Rectal smooth muscle tissue (tissue), 1 donor: Measurements from ENCODE around the gene VTCN1.

ENCODE experiments used
- H3K27ac ChIP-seq: one replicate; pipeline ENCODE4 v1.7.0; 2013; ENCODE audit warnings: low read depth, low read length, inconsistent platforms
- H3K27me3 ChIP-seq: one replicate; pipeline ENCODE4 v1.7.0; 2013; ENCODE audit warnings: low read length; ENCODE audit not compliant: control insufficient read depth, insufficient read depth
- H3K36me3 ChIP-seq: one replicate; pipeline ENCODE4 v1.7.0; 2013; ENCODE audit warnings: low read length; ENCODE audit not compliant: control insufficient read depth, insufficient read depth
- H3K4me1 ChIP-seq: one replicate; pipeline ENCODE4 v1.7.0; 2013; ENCODE audit warnings: low read length; ENCODE audit not compliant: control insufficient read depth, insufficient read depth
- H3K4me3 ChIP-seq: one replicate; pipeline ENCODE4 v1.7.0; 2013; ENCODE audit warnings: low read length
- H3K9ac ChIP-seq: one replicate; pipeline ENCODE4 v1.7.0; 2013; ENCODE audit warnings: low read length

The VTCN1 gene

DNA sequence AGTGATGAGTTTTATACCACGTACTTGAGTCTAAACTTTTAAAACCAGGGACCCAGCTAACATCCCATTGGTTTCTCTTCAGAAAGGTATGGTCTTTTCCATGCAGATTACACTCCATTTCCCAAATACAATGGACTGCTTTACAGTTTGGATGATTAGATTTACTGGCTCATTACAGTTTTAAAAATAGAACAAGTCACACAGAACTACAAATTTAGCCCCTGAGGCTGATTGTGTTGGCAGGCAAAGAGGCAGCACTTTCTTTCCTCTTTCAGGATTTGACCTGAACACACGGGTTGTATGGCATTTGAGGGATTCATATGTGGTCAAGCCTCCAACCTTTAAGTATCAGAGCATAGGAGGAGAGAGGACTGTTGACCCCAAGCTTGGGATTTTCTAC, 21.8 kb upstream of the VTCN1 start:
- Histone ChIP-seq H3K4me1 (peaks cover 5% of the 10 kb centered on the region), H3K27ac (no peak overlapping the region), H3K36me3 (no peaks in the 10 kb centered on the region), H3K9ac (no peak overlapping the region), H3K27me3 (no peaks in the 10 kb centered on the region), H3K4me3 (no peak overlapping the region)

- no peaks in the 10 kb centered on the region for H3K27me3 ChIP-seq
- H3K36me3 ChIP-seq = no peaks in the 10 kb centered on the region
- H3K27ac ChIP-seq = no peak overlapping the region
- no peak overlapping the region for H3K9ac ChIP-seq
- H3K4me3 ChIP-seq = no peak overlapping the region
- peaks cover 5% of the 10 kb centered on the region for H3K4me1 ChIP-seq
These were observed 21.1 kb upstream of the VTCN1 start for GRCh38 chr1:117231748-117232373.

- Histone ChIP-seq H3K4me1 (peaks cover 5% of the 10 kb centered on the region), H3K27me3 (no peaks in the 10 kb centered on the region), H3K27ac (no peak overlapping the region), H3K36me3 (no peaks in the 10 kb centered on the region), H3K9ac (no peak overlapping the region), H3K4me3 (no peak overlapping the region)
These were observed 20.6 kb upstream of the VTCN1 start for GRCh38 chr1:117231312-117231711.

- Histone ChIP-seq H3K4me3 (no peak overlapping the region), H3K36me3 (no peaks in the 10 kb centered on the region), H3K27me3 (no peaks in the 10 kb centered on the region), H3K27ac (no peak overlapping the region), H3K9ac (no peak overlapping the region), H3K4me1 (peaks cover 5% of the 10 kb centered on the region)
These were observed 18.5 kb upstream of the VTCN1 start for GRCh38 chr1:117229217-117229616.

- H3K4me3 ChIP-seq = no peak overlapping the region
- no peak overlapping the region for H3K27ac ChIP-seq
These were observed 15.2 kb upstream of the VTCN1 start for GRCh38 chr1:117225931-117226330.

GRCh38 chr1:117216718-117217117, 6.0 kb upstream of the VTCN1 start:
- Histone ChIP-seq H3K36me3 (no peaks in the 10 kb centered on the region), H3K27me3 (no peaks in the 10 kb centered on the region), H3K9ac (no peak overlapping the region), H3K27ac (no peak overlapping the region), H3K4me3 (no peak overlapping the region), H3K4me1 (no peaks in the 10 kb centered on the region)

More at GRCh38 chr1:117225931-117226330, 15.2 kb upstream of the VTCN1 start:
- Histone ChIP-seq H3K4me1 (no peaks in the 10 kb centered on the region), H3K36me3 (no peaks in the 10 kb centered on the region), H3K9ac (no peak overlapping the region), H3K27me3 (no peaks in the 10 kb centered on the region)

GRCh38 chr1:117215733-117216462, 5.2 kb upstream of the VTCN1 start:
- Histone ChIP-seq H3K9ac (no peak overlapping the region), H3K27me3 (no peaks in the 10 kb centered on the region), H3K4me3 (no peak overlapping the region), H3K36me3 (no peaks in the 10 kb centered on the region), H3K27ac (no peak overlapping the region), H3K4me1 (no peaks in the 10 kb centered on the region)

DNA sequence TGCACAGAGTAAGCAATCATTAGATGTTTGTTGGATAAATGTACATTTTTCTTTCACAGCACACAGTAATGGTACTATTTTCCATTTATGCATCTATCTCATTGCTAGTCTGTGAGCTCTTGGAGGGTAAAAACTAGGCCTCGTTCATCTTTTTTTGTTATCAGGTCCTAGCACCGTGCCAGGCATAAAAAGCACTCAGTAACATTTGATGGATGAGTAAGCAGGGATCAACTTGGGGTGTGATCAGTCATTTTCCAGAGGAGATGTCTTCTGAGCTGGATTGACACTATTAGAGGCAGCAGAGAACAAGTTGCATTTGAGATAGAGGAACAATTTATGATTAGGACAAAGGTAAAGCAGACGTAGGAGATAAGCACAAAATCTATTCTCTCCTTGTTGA, 4.3 kb upstream of the VTCN1 start:
- H3K4me1 ChIP-seq = no peaks in the 10 kb centered on the region
- H3K27me3 ChIP-seq = no peaks in the 10 kb centered on the region
- H3K4me3 ChIP-seq = no peak overlapping the region
- no peaks in the 10 kb centered on the region for H3K36me3 ChIP-seq
- H3K27ac ChIP-seq = no peak overlapping the region
- H3K9ac ChIP-seq = no peak overlapping the region

DNA sequence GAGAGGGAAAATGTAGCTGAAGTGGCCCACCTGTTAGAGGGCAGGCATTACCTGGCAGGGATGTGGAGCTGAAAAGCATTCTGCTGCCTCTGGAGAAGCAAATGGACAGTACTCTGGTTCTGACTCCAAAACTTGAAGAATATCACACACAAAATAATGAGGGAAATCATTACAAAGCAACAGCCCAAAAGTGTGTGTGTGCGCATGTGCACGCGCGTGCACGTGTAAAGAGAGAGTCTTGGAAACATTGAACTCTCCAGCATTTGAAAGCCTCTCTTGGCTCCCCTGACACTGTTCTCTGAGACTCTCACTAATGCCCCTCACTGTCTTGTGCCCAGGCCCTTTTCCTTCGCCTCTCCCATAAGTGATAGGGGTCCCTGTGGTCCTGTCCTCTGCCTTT, 2.3 kb upstream of the VTCN1 start:
- no peak overlapping the region for H3K4me3 ChIP-seq
- H3K4me1 ChIP-seq = no peaks in the 10 kb centered on the region
- H3K36me3 ChIP-seq = no peaks in the 10 kb centered on the region
- no peaks in the 10 kb centered on the region for H3K27me3 ChIP-seq
- no peak overlapping the region for H3K27ac ChIP-seq
- H3K9ac ChIP-seq = no peak overlapping the region

GRCh38 chr1:117210386-117210785, 341 bp downstream of the VTCN1 start:
- H3K27ac ChIP-seq = no peak overlapping the region
- H3K9ac ChIP-seq = no peak overlapping the region
- no peaks in the 10 kb centered on the region for H3K27me3 ChIP-seq
- no peaks in the 10 kb centered on the region for H3K36me3 ChIP-seq
- H3K4me3 ChIP-seq = no peak overlapping the region
- no peaks in the 10 kb centered on the region for H3K4me1 ChIP-seq

- Histone ChIP-seq H3K27ac (no peak overlapping the region), H3K4me3 (no peak overlapping the region), H3K9ac (no peak overlapping the region), H3K27me3 (no peaks in the 10 kb centered on the region), H3K36me3 (no peaks in the 10 kb centered on the region), H3K4me1 (no peaks in the 10 kb centered on the region)
These were observed 1.6 kb downstream of the VTCN1 start for GRCh38 chr1:117209094-117209493.

GRCh38 chr1:117208580-117208979, 2.1 kb downstream of the VTCN1 start:
- H3K36me3 ChIP-seq = no peaks in the 10 kb centered on the region
- H3K9ac ChIP-seq = no peak overlapping the region
- H3K4me3 ChIP-seq = no peak overlapping the region
- no peak overlapping the region for H3K27ac ChIP-seq
- H3K4me1 ChIP-seq = no peaks in the 10 kb centered on the region
- H3K27me3 ChIP-seq = no peaks in the 10 kb centered on the region

GRCh38 chr1:117205368-117205767, 5.4 kb downstream of the VTCN1 start:
- no peak overlapping the region for H3K27ac ChIP-seq
- H3K4me1 ChIP-seq = no peaks in the 10 kb centered on the region
- no peaks in the 10 kb centered on the region for H3K36me3 ChIP-seq
- no peak overlapping the region for H3K4me3 ChIP-seq
- no peak overlapping the region for H3K9ac ChIP-seq
- no peaks in the 10 kb centered on the region for H3K27me3 ChIP-seq
